Measurements from ENCODE around the gene NRXN3. TPM values are rescaled to one million over a fixed set of nuclear protein-coding genes. Genes with fewer than 3 reads are reported as not detected.

NRXN3 gene
- total and polyA plus RNA-seq, 2 experiments from 2014 or later = 1.0 to 1.8 TPM

- Histone ChIP-seq H2AFZ (no peak overlapping the region), H3K36me3 (ENCODE audit: insufficient read depth) (no peaks in the 10 kb centered on the region), H3K4me1 (ENCODE audit: insufficient read depth) (no peaks in the 10 kb centered on the region), H3K27ac (ENCODE audit: low read depth) (no peak overlapping the region), H3K4me2 (no peak overlapping the region), H3K9me2 (ENCODE audit: insufficient read depth) (no peaks in the 10 kb centered on the region), H3K4me3 (no peak overlapping the region), H3K27me3 (ENCODE audit: insufficient read depth) (no peaks in the 10 kb centered on the region), H3K79me2 (replicated peaks; ENCODE audit: insufficient read depth) (no peaks in the 10 kb centered on the region), H4K20me1 (replicated peaks; ENCODE audit: insufficient read depth) (no peaks in the 10 kb centered on the region), H3F3A (replicated peaks; ENCODE audit: low read depth) (no peaks in the 10 kb centered on the region)
- TF ChIP-seq NANOG (IDR thresholded peaks at IDR 0.05; ENCODE audit: borderline replicate concordance) (no peak), CTCF (conservative IDR thresholded peaks at IDR 0.05; ENCODE audit: low read depth in 2 of 2) (peak; percentile 49 to 75)
- DNase-seq (ENCODE audit: low spot score) = peak; percentile 51
- Mint-ChIP-seq H3K4me3 (no peak overlapping the region), H3K4me1 (no peaks in the 10 kb centered on the region), H3K36me3 (ENCODE audit: low read depth) (0 out of 3 replicates have a peak, but pooled peaks cover 3% of the 10 kb centered on the region), H3K27me3 (ENCODE audit: insufficient read depth, low read depth, poor library complexity) (no peaks in the 10 kb centered on the region), H3K27ac (no peak overlapping the region), H3K9me3 (0 out of 3 replicates have a peak, but pooled peaks cover 3% of the 10 kb centered on the region)
- ATAC-seq = peak; percentile 93
Observed at GRCh38 chr14:79631276-79631675, 1461.1 kb downstream of the NRXN3 start.

GRCh38 chr14:79638672-79639266 lies 1468.6 kb downstream of the NRXN3 start:
- no peaks in the 10 kb centered on the region for H3K36me3 Mint-ChIP-seq (ENCODE audit: low read depth)
- no peaks in the 10 kb centered on the region for H3K27me3 Mint-ChIP-seq (ENCODE audit: insufficient read depth, low read depth, poor library complexity)
- Histone ChIP-seq H3K27me3 (ENCODE audit: insufficient read depth) (no peaks in the 10 kb centered on the region), H4K20me1 (replicated peaks; ENCODE audit: insufficient read depth) (no peaks in the 10 kb centered on the region), H3K79me2 (replicated peaks; ENCODE audit: insufficient read depth) (no peaks in the 10 kb centered on the region), H3K27ac (ENCODE audit: low read depth) (no peak overlapping the region), H2AFZ (no peak overlapping the region), H3F3A (replicated peaks; ENCODE audit: low read depth) (no peaks in the 10 kb centered on the region), H3K36me3 (ENCODE audit: insufficient read depth) (no peaks in the 10 kb centered on the region), H3K4me1 (ENCODE audit: insufficient read depth) (no peaks in the 10 kb centered on the region), H3K4me2 (no peak overlapping the region), H3K9me2 (ENCODE audit: insufficient read depth) (no peaks in the 10 kb centered on the region), H3K4me3 (no peak overlapping the region)
- H3K4me1 Mint-ChIP-seq = no peaks in the 10 kb centered on the region
- no peaks in the 10 kb centered on the region for H3K9me3 Mint-ChIP-seq
- H3K27ac Mint-ChIP-seq = no peak overlapping the region
- DNase-seq (ENCODE audit: low spot score) (no peak), ATAC-seq (no peak)
- no peak overlapping the region for H3K4me3 Mint-ChIP-seq
- TF ChIP-seq EZH2 (IDR thresholded peaks at IDR 0.05; ENCODE audit: low read depth, unreplicated experiment) = no peak
- no peak for TF ChIP-seq CTCF (conservative IDR thresholded peaks at IDR 0.05; ENCODE audit: low read depth in 2 of 2)
- TF ChIP-seq JUNB (IDR thresholded peaks at IDR 0.05; ENCODE audit: unreplicated experiment) = no peak
- TF ChIP-seq ETS1 (IDR thresholded peaks at IDR 0.05) = no peak
- no peak for TF ChIP-seq ZNF114 (CRISPR knock-in tag; IDR thresholded peaks at IDR 0.05)
- no peak for TF ChIP-seq POLR2AphosphoS5 (IDR thresholded peaks at IDR 0.05; ENCODE audit: low read depth)
- no peak for TF ChIP-seq ZNF462 (CRISPR knock-in tag; IDR thresholded peaks at IDR 0.05)
- no peak for TF ChIP-seq EZH2phosphoT487 (IDR thresholded peaks at IDR 0.05; ENCODE audit: unreplicated experiment)
- TF ChIP-seq CREB1 (CRISPR knock-in tag; IDR thresholded peaks at IDR 0.05; ENCODE audit: low read depth) = no peak
- TF ChIP-seq NANOG (IDR thresholded peaks at IDR 0.05; ENCODE audit: borderline replicate concordance) = no peak

All from GM23338 (cell line).